Naive thymus-derived CD4-positive, alpha-beta T cell (primary cell): ENCODE measurements around the gene CD81. TPM values are rescaled to one million over a fixed set of nuclear protein-coding genes. Genes with fewer than 3 reads are reported as not detected.
A peak's percentile ranks its signal among the peaks of the same experiment; 100 is the strongest.

ENCODE experiments used
- ATAC-seq: fragments of 150-1000 bp; cut with Tn5 transposase; 2 replicates; pipeline ENCODE4 v1.10.0; 2021; ENCODE audit warnings: mild to moderate bottlenecking, moderate library complexity
- CTCF ChIA-PET: fragments of 350-600 bp; sonication (Branson Sonifier 250); formaldehyde crosslinking; loops from one replicate; lab custom pipeline; 2021; ENCODE audit warnings: antibody characterized with exemption; lab: Charles Lee
- POLR2A ChIA-PET: fragments of 350-600 bp; sonication (Branson Sonifier 250); formaldehyde crosslinking; loops from one replicate; lab custom pipeline; 2021; ENCODE audit warnings: antibody characterized with exemption, inconsistent platforms; lab: Charles Lee
- DNase-seq, 9 donors: peaks; one replicate each; pipeline versions ENCODE4 v3.0.0 to v3.0.0-alpha.2; 2020 to 2022; ENCODE audit warnings: mixed read lengths in 1 of 9
- H3K27ac ChIP-seq: one replicate; pipeline ENCODE4 v1.7.0; 2013; ENCODE audit warnings: mild to moderate bottlenecking, low read depth, low read length, moderate library complexity
- H3K27me3 ChIP-seq, 2 donors: one replicate each; pipeline ENCODE4 v1.7.0; 2013; ENCODE audit warnings: low read length in 2 of 2, mild to moderate bottlenecking in 2 of 2, moderate library complexity in 2 of 2; ENCODE audit not compliant: control insufficient read depth in 2 of 2, insufficient read depth in 2 of 2
- H3K36me3 ChIP-seq, 3 experiments: 1 replicate in 2 of 3; 2 replicates in 1 of 3; pipeline ENCODE4 v1.7.0; 2013; ENCODE audit warnings: low read length in 3 of 3, mild to moderate bottlenecking in 3 of 3, moderate library complexity in 1 of 3; ENCODE audit not compliant: insufficient read depth in 3 of 3, control insufficient read depth in 2 of 3
- H3K4me1 ChIP-seq, 2 donors: one replicate each; pipeline ENCODE4 v1.7.0; 2013; ENCODE audit warnings: low read length in 2 of 2, mild to moderate bottlenecking in 2 of 2, moderate library complexity in 1 of 2; ENCODE audit not compliant: control insufficient read depth in 2 of 2, insufficient read depth in 2 of 2
- H3K4me3 ChIP-seq: 2 replicates; pipeline ENCODE4 v1.7.0; 2013; ENCODE audit warnings: mild to moderate bottlenecking, low read length
- H3K9me3 ChIP-seq, 3 experiments: 1 replicate in 2 of 3; 2 replicates in 1 of 3; pipeline ENCODE4 v1.7.0; 2013; ENCODE audit warnings: low read length in 3 of 3; ENCODE audit not compliant: control insufficient read depth in 2 of 3
- H3K27ac Mint-ChIP-seq, 9 donors: one replicate each; pipeline ENCODE4 v1.8.0; 2020 to 2022; ENCODE audit warnings: mixed read lengths in 9 of 9, mild to moderate bottlenecking in 8 of 9, moderate library complexity in 5 of 9, inconsistent platforms in 2 of 9
- H3K27me3 Mint-ChIP-seq, 5 donors: one replicate each; pipeline ENCODE4 v1.8.0; 2021 to 2022; ENCODE audit warnings: mixed read lengths in 5 of 5, mild to moderate bottlenecking in 1 of 5
- H3K36me3 Mint-ChIP-seq, 5 donors: one replicate each; pipeline ENCODE4 v1.8.0; 2020 to 2022; ENCODE audit warnings: mixed read lengths in 5 of 5, mild to moderate bottlenecking in 3 of 5, inconsistent platforms in 1 of 5
- H3K4me1 Mint-ChIP-seq, 7 donors: one replicate each; pipeline ENCODE4 v1.8.0; 2020 to 2022; ENCODE audit warnings: mixed read lengths in 7 of 7, mild to moderate bottlenecking in 3 of 7, inconsistent platforms in 1 of 7
- H3K4me3 Mint-ChIP-seq, 10 donors: one replicate each; pipeline ENCODE4 v1.8.0; 2020 to 2022; ENCODE audit warnings: mild to moderate bottlenecking in 10 of 10, mixed read lengths in 10 of 10, moderate library complexity in 6 of 10, inconsistent platforms in 2 of 10
- H3K9me3 Mint-ChIP-seq, 11 donors: one replicate each; pipeline ENCODE4 v1.8.0; 2020 to 2022; ENCODE audit warnings: mixed read lengths in 11 of 11, mild to moderate bottlenecking in 4 of 11, inconsistent platforms in 1 of 11, moderate library complexity in 1 of 11
- intact Hi-C, 2 donors: fragments of 100-400 bp; cut with micrococcal nuclease; formaldehyde crosslinking; loops; one replicate each; pipeline ENCODE4 v1.15.1; 2023
- polyA plus RNA-seq, 2 donors: library from polyadenylated mRNA; unstranded; fragments of 300-500 nt; fragmentation: Illumina TruSeq; gene quantifications; one replicate each; pipeline ENCODE4 v1.2.3, GENCODE V29; 2021
- total RNA-seq, 6 experiments: library from RNA in 5 of 6; stranded (reverse) in 5 of 6; gene quantifications; 1 replicate in 5 of 6; 2 replicates in 1 of 6; pipeline ENCODE4 v1.2.3 and lab custom pipeline; 2021 to 2026

CD81 gene
- total and polyA plus RNA-seq, 7 experiments from 2014 or later = 19.0 to 173 (median 102) TPM

- Histone ChIP-seq H3K27me3 (no peaks in the 10 kb centered on the region), H3K36me3 (peaks cover 0 to 10% (median 0%) of the 10 kb centered on the region in 3 experiments), H3K4me3 (peak overlapping the region; percentile 71), H3K27ac (peak overlapping the region; percentile 52), H3K9me3 (no peaks in the 10 kb centered on the region), H3K4me1 (peaks cover 22 to 56% of the 10 kb centered on the region in 2 donors)
- peaks cover 0 to 20% (median 0%) of the 10 kb centered on the region in 5 donors for H3K27me3 Mint-ChIP-seq
- peaks cover 0 to 2% (median 0%) of the 10 kb centered on the region in 11 donors for H3K9me3 Mint-ChIP-seq
- peaks cover 18 to 53% (median 41%) of the 10 kb centered on the region in 7 donors for H3K4me1 Mint-ChIP-seq
- intact Hi-C loops = loop anchor here (1.0 to 5.0 kb wide), 7 partner anchors 21 to 977 kb away; partner anchors contain the start of genes CARS1 (in 1 of the 2), CD81 (in 1 of the 2), CDKN1C (in 1 of the 2) and TSSC4 (in 1 of the 2)
- CTCF ChIA-PET = interaction anchor here (0.8 to 1.5 kb wide), 4 partner anchors 22 to 442 kb away, joined by 3 to 4 read pairs (median 4); no protein-coding TSS in a partner anchor
- ATAC-seq (no peak), DNase-seq (peak in 2 of 9 donors; percentile 8 to 32)
- H3K36me3 Mint-ChIP-seq = peaks cover 0 to 6% (median 0%) of the 10 kb centered on the region in 5 donors
- peak overlapping the region; percentile 93 to 99 (median 96) for H3K4me3 Mint-ChIP-seq
- peak overlapping the region in 8 of 9 donors; percentile 78 to 92 (median 90) for H3K27ac Mint-ChIP-seq
- POLR2A ChIA-PET = interaction anchor here (0.6 to 2.0 kb wide), 8 partner anchors 19 to 932 kb away, joined by 3 to 7 read pairs (median 4); partner anchors contain the start of gene TSSC4
Observed at GRCh38 chr11:2445746-2446551, 68.8 kb downstream of the CD81 start.

- POLR2A ChIA-PET = interaction anchor here (0.6 to 1.5 kb wide), 4 partner anchors 21 to 932 kb away, joined by 3 to 6 read pairs (median 4); no protein-coding TSS in a partner anchor
- peaks cover 0 to 2% (median 0%) of the 10 kb centered on the region in 11 donors for H3K9me3 Mint-ChIP-seq
- peaks cover 0 to 20% (median 0%) of the 10 kb centered on the region in 5 donors for H3K27me3 Mint-ChIP-seq
- Histone ChIP-seq H3K27ac (peak overlapping the region; percentile 52), H3K4me1 (peaks cover 22 to 56% of the 10 kb centered on the region in 2 donors), H3K27me3 (no peaks in the 10 kb centered on the region), H3K36me3 (peaks cover 0 to 10% (median 0%) of the 10 kb centered on the region in 3 experiments), H3K4me3 (peak overlapping the region; percentile 71), H3K9me3 (no peaks in the 10 kb centered on the region)
- DNase-seq (peak in 3 of 9 donors; percentile 20 to 32 (median 30)), ATAC-seq (no peak)
- intact Hi-C loops = loop anchor here (2.0 to 5.0 kb wide), 5 partner anchors 20 to 976 kb away; partner anchors contain the start of genes CD81 (in 1 of the 2) and CDKN1C (in 1 of the 2)
- H3K4me3 Mint-ChIP-seq = peak overlapping the region; percentile 93 to 99 (median 96)
- peak overlapping the region; percentile 78 to 95 (median 89) for H3K27ac Mint-ChIP-seq
- peaks cover 18 to 52% (median 41%) of the 10 kb centered on the region in 7 donors for H3K4me1 Mint-ChIP-seq
- H3K36me3 Mint-ChIP-seq = peaks cover 0 to 8% (median 0%) of the 10 kb centered on the region in 5 donors
- CTCF ChIA-PET = interaction anchor here (1.3 to 1.4 kb wide), 2 partner anchors 21 to 22 kb away, joined by 3 to 4 read pairs; no protein-coding TSS in a partner anchor
Observed at GRCh38 chr11:2446590-2447252, 69.6 kb downstream of the CD81 start.

Other genes starting within 250 kb of the CD81 start
- gene IGF2, start 237.9 kb upstream of the CD81 start, total RNA-seq = under 1 TPM in 1 of 5 experiments, not detected in 4; 0.36 TPM
- not detected for gene IGF2, start 237.9 kb upstream of the CD81 start, polyA plus RNA-seq
- not detected for gene INS, start 216.1 kb upstream of the CD81 start, total RNA-seq
- gene INS, start 216.1 kb upstream of the CD81 start, polyA plus RNA-seq = not detected
- not detected for gene TH, start 205.5 kb upstream of the CD81 start, total RNA-seq
- not detected for gene TH, start 205.5 kb upstream of the CD81 start, polyA plus RNA-seq
- 1 to 10 TPM in 1 of 5 experiments, under 1 TPM in 3, not detected in 1; 0.32 to 2.1 (median 0.45) TPM for gene ASCL2, start 106.7 kb upstream of the CD81 start, total RNA-seq
- not detected for gene ASCL2, start 106.7 kb upstream of the CD81 start, polyA plus RNA-seq
- gene C11orf21, start 75.4 kb upstream of the CD81 start, total RNA-seq = 100 to 1,000 TPM in 3 of 5 experiments, 10 to 100 TPM in 2; 33.9 to 153 (median 112) TPM
- gene C11orf21, start 75.4 kb upstream of the CD81 start, polyA plus RNA-seq = 10 to 100 TPM; 10.7 to 14.4 TPM
- gene TSPAN32, start 75.3 kb upstream of the CD81 start, total RNA-seq = 100 to 1,000 TPM in 2 of 5 experiments, 10 to 100 TPM in 3; 33.5 to 116 (median 70.3) TPM
- gene TSPAN32, start 75.3 kb upstream of the CD81 start, polyA plus RNA-seq = 10 to 100 TPM; 15.7 to 23.9 TPM
- 10 to 100 TPM; 43.6 to 55.0 (median 50.9) TPM for gene TSSC4, start 23.4 kb downstream of the CD81 start, total RNA-seq
- 10 to 100 TPM; 51.7 to 83.7 TPM for gene TSSC4, start 23.4 kb downstream of the CD81 start, polyA plus RNA-seq
- gene TRPM5, start 67.2 kb downstream of the CD81 start, total RNA-seq = 1 to 10 TPM in 1 of 5 experiments, under 1 TPM in 4; 0.05 to 1.1 (median 0.73) TPM
- gene TRPM5, start 67.2 kb downstream of the CD81 start, polyA plus RNA-seq = under 1 TPM in 1 of 2 donors, not detected in 1; 0.09 TPM
- gene KCNQ1, start 67.7 kb downstream of the CD81 start, total RNA-seq = 10 to 100 TPM; 14.7 to 46.4 (median 41.4) TPM
- gene KCNQ1, start 67.7 kb downstream of the CD81 start, polyA plus RNA-seq = 10 to 100 TPM; 15.8 to 20.9 TPM